ENCODE data around the gene KRR1.
"Not testable (repeated sequence)": the region's sequence is repeated elsewhere in the genome, so short reads cannot be mapped to it uniquely, and the experiment has no call there.

The KRR1 gene

GRCh38 chr12:75471902-75472890 is 39.2 kb downstream of the KRR1 start:
- H3K4me1 ChIP-seq (ENCODE audit: control insufficient read depth, insufficient read depth, low read length) = no peaks in the 10 kb centered on the region
- ChIA-PET CTCF (no interaction called here), POLR2A (no interaction called here)
- H3K4me3 ChIP-seq (ENCODE audit: low read depth, low read length) = no peak overlapping the region
- no peak for TF ChIP-seq ZNF433 (tag by site-specific recombination; IDR thresholded peaks at IDR 0.05; ENCODE audit: low read depth)
- no peak for TF ChIP-seq ZSCAN16 (tag by site-specific recombination; IDR thresholded peaks at IDR 0.05)
- H3K27ac ChIP-seq (ENCODE audit: extremely low read depth, low read depth, low read length) = no peak overlapping the region
- no peaks in the 10 kb centered on the region for H3K9me3 ChIP-seq (ENCODE audit: control insufficient read depth, insufficient read depth, low read depth, low read length)
- no peaks in the 10 kb centered on the region for H3K36me3 ChIP-seq (ENCODE audit: control insufficient read depth in 2 of 2, insufficient read depth in 1 of 2, low read length in 2 of 2)

DNA sequence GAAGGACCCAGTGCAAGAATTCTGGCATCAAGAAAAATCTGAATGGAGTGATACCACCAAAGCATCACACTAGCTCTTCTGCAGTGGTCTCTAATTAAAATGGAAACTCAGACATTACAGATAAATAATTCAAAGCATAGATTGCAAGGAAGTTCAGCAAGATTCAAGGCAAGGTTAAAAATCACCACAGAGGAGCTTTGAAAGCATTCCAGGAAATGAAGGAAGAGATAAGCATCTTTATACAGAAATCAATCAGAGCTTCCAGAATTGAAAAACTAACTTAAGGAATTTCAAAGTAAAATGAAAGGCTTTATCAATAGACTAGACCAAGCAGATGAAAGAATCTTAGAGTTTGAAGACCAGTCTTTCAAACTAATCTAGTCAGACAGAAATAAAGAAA is 51.2 kb downstream of the KRR1 start:
- Histone ChIP-seq H3K36me3 (ENCODE audit: control insufficient read depth in 2 of 2, insufficient read depth in 1 of 2, low read length in 2 of 2) (no peaks in the 10 kb centered on the region), H3K27ac (ENCODE audit: extremely low read depth, low read depth, low read length) (no peak overlapping the region), H3K4me1 (ENCODE audit: control insufficient read depth, insufficient read depth, low read length) (no peaks in the 10 kb centered on the region; the same call in 1 of the 2 replicates), H3K4me3 (ENCODE audit: low read depth, low read length) (no peak overlapping the region), H3K9me3 (ENCODE audit: control insufficient read depth, insufficient read depth, low read depth, low read length) (no peaks in the 10 kb centered on the region)
- ChIA-PET POLR2A (no interaction called here), CTCF (interaction anchor here (0.7 to 1.0 kb wide), 3 partner anchors 25 to 124 kb away, joined by 3 to 7 read pairs (median 3); no protein-coding TSS in a partner anchor)
- TF ChIP-seq GFI1B (tag by site-specific recombination; IDR thresholded peaks at IDR 0.05) (no peak), ZNF169 (tag by site-specific recombination; IDR thresholded peaks at IDR 0.05) (no peak), ZSCAN30 (tag by site-specific recombination; IDR thresholded peaks at IDR 0.05) (no peak), ZFP3 (tag by site-specific recombination; IDR thresholded peaks at IDR 0.05; ENCODE audit: low read depth) (no peak), ZNF521 (tag by site-specific recombination; IDR thresholded peaks at IDR 0.05) (no peak), ZNF558 (tag by site-specific recombination; IDR thresholded peaks at IDR 0.05) (no peak), ZNF2 (tag by site-specific recombination; IDR thresholded peaks at IDR 0.05) (no peak), ZNF544 (tag by site-specific recombination; IDR thresholded peaks at IDR 0.05) (no peak), WT1 (tag by site-specific recombination; IDR thresholded peaks at IDR 0.05) (no peak)
- TF ChIP-seq, protein P1, sequence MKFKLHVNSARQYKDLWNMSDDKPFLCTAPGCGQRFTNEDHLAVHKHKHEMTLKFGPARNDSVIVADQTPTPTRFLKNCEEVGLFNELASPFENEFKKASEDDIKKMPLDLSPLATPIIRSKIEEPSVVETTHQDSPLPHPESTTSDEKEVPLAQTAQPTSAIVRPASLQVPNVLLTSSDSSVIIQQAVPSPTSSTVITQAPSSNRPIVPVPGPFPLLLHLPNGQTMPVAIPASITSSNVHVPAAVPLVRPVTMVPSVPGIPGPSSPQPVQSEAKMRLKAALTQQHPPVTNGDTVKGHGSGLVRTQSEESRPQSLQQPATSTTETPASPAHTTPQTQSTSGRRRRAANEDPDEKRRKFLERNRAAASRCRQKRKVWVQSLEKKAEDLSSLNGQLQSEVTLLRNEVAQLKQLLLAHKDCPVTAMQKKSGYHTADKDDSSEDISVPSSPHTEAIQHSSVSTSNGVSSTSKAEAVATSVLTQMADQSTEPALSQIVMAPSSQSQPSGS (tag by site-specific recombination; IDR thresholded peaks at IDR 0.05; ENCODE audit: low read depth) = no peak

DNA sequence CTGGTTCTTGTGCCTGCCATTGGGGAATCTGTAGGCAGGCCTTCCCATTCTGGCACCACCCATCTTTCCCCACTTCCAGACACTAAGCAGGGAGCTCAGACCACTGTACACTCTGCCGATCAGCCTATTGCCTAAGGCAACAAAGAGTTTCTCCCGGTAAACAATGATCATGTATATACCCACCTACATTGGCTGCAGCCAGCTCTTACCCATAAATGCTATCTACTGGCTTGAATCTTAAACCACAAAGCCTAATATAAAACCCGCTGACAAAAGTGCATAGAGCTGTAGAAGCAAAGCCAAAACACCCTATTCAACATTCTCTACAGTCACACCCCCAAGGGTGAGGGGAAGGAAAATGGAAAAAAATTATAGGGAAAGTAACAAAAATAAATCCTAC is 51.7 kb downstream of the KRR1 start:
- no peak overlapping the region for H3K4me3 ChIP-seq (ENCODE audit: low read depth, low read length)
- POLR2A ChIA-PET = no interaction called here
- H3K9me3 ChIP-seq (ENCODE audit: control insufficient read depth, insufficient read depth, low read depth, low read length) = no peaks in the 10 kb centered on the region
- H3K4me1 ChIP-seq (ENCODE audit: control insufficient read depth, insufficient read depth, low read length) = no peaks in the 10 kb centered on the region; the same call in 1 of the 2 replicates
- TF ChIP-seq ZNF280D (tag by site-specific recombination; IDR thresholded peaks at IDR 0.05) = no peak
- CTCF ChIA-PET = interaction anchor here (0.7 kb wide), 1 partner anchor 24 kb away, joined by 7 read pairs; no protein-coding TSS in a partner anchor
- no peak overlapping the region for H3K27ac ChIP-seq (ENCODE audit: extremely low read depth, low read depth, low read length)
- H3K36me3 ChIP-seq (ENCODE audit: control insufficient read depth in 2 of 2, insufficient read depth in 1 of 2, low read length in 2 of 2) = no peaks in the 10 kb centered on the region

GRCh38 chr12:75457866-75458265 is 53.5 kb downstream of the KRR1 start:
- H3K4me3 ChIP-seq (ENCODE audit: low read depth, low read length); POLR2A ChIA-PET; H3K9me3 ChIP-seq (ENCODE audit: control insufficient read depth, insufficient read depth, low read depth, low read length); CTCF ChIA-PET; H3K27ac ChIP-seq (ENCODE audit: extremely low read depth, low read depth, low read length); H3K36me3 ChIP-seq (ENCODE audit: control insufficient read depth in 2 of 2, insufficient read depth in 1 of 2, low read length in 2 of 2); H3K4me1 ChIP-seq (ENCODE audit: control insufficient read depth, insufficient read depth, low read length): not testable (repeated sequence)
- TF ChIP-seq TRIM28 (IDR thresholded peaks at IDR 0.05; ENCODE audit: borderline replicate concordance, low read length) (peak; percentile 21; the same call in 1 of the 2 replicates), SETDB1 (IDR thresholded peaks at IDR 0.05; ENCODE audit: insufficient read length, low read length) (peak; percentile 72), ZNF626 (tag by site-specific recombination; IDR thresholded peaks at IDR 0.05) (peak; percentile 75; the same call in 1 of the 2 replicates)
